Activated CD4-positive, alpha-beta T cell treated with anti-CD3 and anti-CD28 coated beads, Interleukin-2, Interleukin-6, amounts not matched to agents 100 ng/mL and 50 ng/mL, durations not matched to agents 16 hours and 8 hours (primary cell): ENCODE measurements around the gene LKAAEAR1.
"Not testable (repeated sequence)": the region's sequence is repeated elsewhere in the genome, so short reads cannot be mapped to it uniquely, and the experiment has no call there.

Experiments
- DNase-seq: peaks from one replicate; pipeline ENCODE4 v3.0.0-alpha.2; 2020

Gene LKAAEAR1

GRCh38 chr20:64083804-64084684, at the start of gene LKAAEAR1:
Gene LKAAEAR1 (minus strand): TSS chr20:64084398. CDS start chr20:64084219, 179 bp downstream.
- DNase-seq: no peak

GRCh38 chr20:64131406-64131805, 47.2 kb upstream of the LKAAEAR1 start:
- no peak for DNase-seq

- DNase-seq: no peak
Measured at GRCh38 chr20:64130876-64131275, 46.7 kb upstream of the LKAAEAR1 start.

GRCh38 chr20:64130271-64130670, 46.1 kb upstream of the LKAAEAR1 start:
- DNase-seq: no peak

GRCh38 chr20:64129146-64129782, 45.1 kb upstream of the LKAAEAR1 start:
- DNase-seq: no peak

GRCh38 chr20:64123517-64123916, 39.3 kb upstream of the LKAAEAR1 start:
- DNase-seq: not testable (repeated sequence)

- not testable (repeated sequence) for DNase-seq
Measured at GRCh38 chr20:64122927-64123326, 38.7 kb upstream of the LKAAEAR1 start.

- no peak for DNase-seq
Measured at GRCh38 chr20:64121586-64121985, 37.4 kb upstream of the LKAAEAR1 start.

- DNase-seq: no peak
Measured at GRCh38 chr20:64119681-64120341, 35.6 kb upstream of the LKAAEAR1 start.

GRCh38 chr20:64119301-64119680, 35.1 kb upstream of the LKAAEAR1 start:
- DNase-seq: no peak

- not testable (repeated sequence) for DNase-seq
Measured at GRCh38 chr20:64117432-64117777, 33.2 kb upstream of the LKAAEAR1 start.

- DNase-seq: no peak
Measured at GRCh38 chr20:64116541-64117431, 32.6 kb upstream of the LKAAEAR1 start.

- DNase-seq: no peak
Measured at GRCh38 chr20:64116016-64116415, 31.8 kb upstream of the LKAAEAR1 start.

- no peak for DNase-seq
Measured at GRCh38 chr20:64115171-64115911, 31.1 kb upstream of the LKAAEAR1 start.

GRCh38 chr20:64114356-64114971, 30.3 kb upstream of the LKAAEAR1 start:
- DNase-seq: no peak

- no peak for DNase-seq
Measured at GRCh38 chr20:64113796-64114355, 29.7 kb upstream of the LKAAEAR1 start.

GRCh38 chr20:64113444-64113775, 29.2 kb upstream of the LKAAEAR1 start:
- no peak for DNase-seq

GRCh38 chr20:64112691-64113443, 28.7 kb upstream of the LKAAEAR1 start:
- DNase-seq: no peak

- DNase-seq: no peak
Measured at GRCh38 chr20:64111841-64112641, 27.8 kb upstream of the LKAAEAR1 start.
